Spleen (tissue), 7 donors: Measurements from ENCODE around the gene TTF2.

Source experiments
- CTCF ChIP-seq, 11 experiments: fragments of 200-600 bp in 7 of 11; fragments of 450-650 bp in 4 of 11; sonication (generic) in 4 of 11; IDR thresholded peaks in 8 of 11; conservative IDR thresholded peaks in 3 of 11; 1 replicate in 7 of 11; 2 replicates in 4 of 11; pipeline versions ENCODE4 v1.4.0 to v1.8.0; 2016 to 2021; ENCODE audit warnings: antibody characterized with exemption in 11 of 11, inconsistent platforms in 4 of 11, mild to moderate bottlenecking in 1 of 11
- POLR2AphosphoS5 ChIP-seq, 3 donors: sonication (generic); formaldehyde crosslinking; IDR thresholded peaks; one replicate each; pipeline ENCODE4 v1.5.1; 2017; ENCODE audit warnings: antibody characterized with exemption in 3 of 3
- donor health status: DM: no; HTN: no; CAD: no; lungs with moderate emphysema.
- donor health status: DM: no; HTN: no; CAD: no.
- donor health status: DM: no; HTN: no; CAD: no.

- no peak for TF ChIP-seq CTCF (IDR thresholded peaks at IDR 0.05 in 8 of 11, conservative IDR thresholded peaks at IDR 0.05 in 3 of 11)
- no peak for TF ChIP-seq POLR2AphosphoS5 (IDR thresholded peaks at IDR 0.05)
Measured at GRCh38 chr1:117136749-117137148, 76.6 kb downstream of the TTF2 start.
